22Rv1 (cell line): ENCODE measurements around the gene WBP2NL.

Source experiments
- H3K27ac ChIP-seq: fragments of 450-650 bp; 2 replicates; pipeline ENCODE4 v1.5.1; 2017
- CTCF ChIP-seq: fragments of 450-650 bp; IDR thresholded peaks from 2 replicates; pipeline ENCODE4 v1.5.1; 2017; ENCODE audit warnings: mild to moderate bottlenecking
- ZFX ChIP-seq: fragments of 450-650 bp; IDR thresholded peaks from 2 replicates; pipeline ENCODE4 v1.6.1; 2017; ENCODE audit warnings: antibody characterized with exemption, borderline replicate concordance

The WBP2NL gene

GRCh38 chr22:42064629-42065028 is 66.0 kb downstream of the WBP2NL start:
- no peak overlapping the region for H3K27ac ChIP-seq
- TF ChIP-seq ZFX (no peak), CTCF (no peak)

- TF ChIP-seq ZFX (no peak), CTCF (no peak)
- no peak overlapping the region for H3K27ac ChIP-seq
These were observed 67.0 kb downstream of the WBP2NL start for GRCh38 chr22:42065438-42066125.

DNA sequence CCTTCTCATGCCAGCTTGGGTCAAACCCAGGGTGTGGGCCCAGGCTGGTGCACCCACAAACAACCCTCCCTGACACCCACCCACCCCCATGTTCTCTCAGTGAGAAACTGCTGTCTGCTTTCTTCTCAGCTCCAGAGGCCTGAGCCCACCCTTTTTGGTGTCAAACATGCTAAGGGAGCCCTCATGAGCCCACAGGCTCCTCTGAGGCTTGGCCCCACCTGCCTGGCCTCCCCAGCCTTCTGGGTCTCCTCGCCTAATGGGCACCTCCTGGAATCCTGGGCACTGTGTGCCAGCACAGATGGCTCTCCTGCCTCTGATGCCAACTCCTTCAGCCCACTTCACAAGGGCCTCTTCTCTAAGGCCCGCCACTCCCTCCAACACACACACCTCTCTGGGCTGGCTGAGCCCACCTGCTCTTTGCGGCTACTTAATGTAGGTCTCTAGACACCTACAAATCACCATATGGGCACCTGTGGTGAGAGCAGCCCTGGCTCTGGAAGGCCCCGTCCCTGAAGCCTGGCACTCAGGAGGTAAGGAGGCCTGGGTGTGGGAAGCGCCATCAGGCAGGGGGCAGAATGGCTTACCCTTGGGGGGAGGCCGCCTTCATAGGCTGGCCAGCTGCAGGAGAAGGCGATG is 67.7 kb downstream of the WBP2NL start:
- no peak overlapping the region for H3K27ac ChIP-seq
- TF ChIP-seq CTCF (no peak), ZFX (no peak)

DNA sequence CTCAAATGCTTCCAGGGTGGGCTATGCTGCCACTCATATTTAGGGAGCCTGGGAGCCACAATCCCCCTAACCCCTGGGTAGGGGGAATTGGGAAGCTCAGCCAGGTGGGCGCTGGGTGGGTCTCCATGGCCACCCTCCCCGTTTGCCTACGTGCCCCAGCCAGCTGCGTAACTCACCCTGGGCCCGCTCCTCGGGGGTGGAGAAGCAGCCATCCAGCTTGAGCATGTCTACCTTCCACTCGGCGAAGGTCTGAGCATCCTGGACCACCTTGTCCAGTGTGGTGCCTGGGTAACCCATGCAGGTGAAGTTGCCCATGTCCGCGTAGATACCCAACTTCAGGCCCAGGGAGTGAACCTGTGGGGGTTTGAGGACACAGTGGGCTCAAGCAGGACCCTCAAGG is 68.3 kb downstream of the WBP2NL start:
- no peak overlapping the region for H3K27ac ChIP-seq
- TF ChIP-seq CTCF (no peak), ZFX (no peak)

DNA sequence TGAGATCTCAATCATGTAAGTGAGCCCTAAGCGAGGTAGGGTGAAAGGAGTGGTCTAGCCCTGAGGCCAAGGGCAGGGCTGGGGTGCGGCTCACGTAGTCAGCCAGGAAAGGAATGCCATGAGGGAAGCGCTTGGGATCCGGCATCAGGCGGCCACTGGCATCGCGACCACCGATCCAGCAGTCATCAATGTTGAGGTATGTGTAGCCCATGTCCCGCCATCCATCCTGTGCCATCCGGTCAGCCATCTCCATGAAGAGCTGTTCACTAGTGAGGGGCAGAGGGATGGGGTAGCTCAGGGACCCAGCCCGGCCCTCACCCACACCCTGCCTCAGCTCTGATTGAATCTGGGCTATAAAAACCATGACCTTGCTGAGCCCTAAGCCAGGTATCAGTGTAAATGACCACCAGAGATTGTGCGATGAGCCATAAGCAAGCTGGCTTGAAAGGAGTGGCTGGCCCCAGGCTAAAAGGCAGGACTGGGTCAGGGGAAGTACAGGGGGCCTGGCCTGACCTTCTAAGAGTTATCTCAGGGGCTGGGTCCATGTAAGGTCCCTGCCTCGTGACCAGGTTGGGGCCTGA is 69.2 kb downstream of the WBP2NL start:
- H3K27ac ChIP-seq: no peak overlapping the region
- TF ChIP-seq ZFX (no peak), CTCF (no peak)

DNA sequence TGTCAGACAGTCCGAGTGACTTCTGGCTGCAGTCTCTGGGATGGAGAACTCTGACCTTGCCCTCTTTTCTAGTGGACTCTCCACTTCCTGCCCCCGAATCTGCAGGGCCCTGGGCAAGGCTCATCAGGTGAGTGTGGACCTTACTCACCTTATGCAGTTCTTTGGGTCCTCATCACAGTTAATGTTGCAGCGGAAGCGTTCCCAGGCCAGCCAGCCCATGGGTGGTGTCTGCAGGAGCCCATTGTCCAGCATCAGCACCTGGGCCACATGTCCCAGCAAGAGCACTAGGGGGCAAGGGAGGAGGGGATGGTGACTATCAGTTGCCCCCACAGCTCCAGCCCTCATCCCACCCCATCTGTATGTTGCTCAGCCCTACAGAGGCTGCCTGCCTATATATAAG is 69.7 kb downstream of the WBP2NL start:
- H3K27ac ChIP-seq: no peak overlapping the region
- TF ChIP-seq ZFX (no peak), CTCF (no peak)
